ENCODE results near the gene KRT14.

DNA sequence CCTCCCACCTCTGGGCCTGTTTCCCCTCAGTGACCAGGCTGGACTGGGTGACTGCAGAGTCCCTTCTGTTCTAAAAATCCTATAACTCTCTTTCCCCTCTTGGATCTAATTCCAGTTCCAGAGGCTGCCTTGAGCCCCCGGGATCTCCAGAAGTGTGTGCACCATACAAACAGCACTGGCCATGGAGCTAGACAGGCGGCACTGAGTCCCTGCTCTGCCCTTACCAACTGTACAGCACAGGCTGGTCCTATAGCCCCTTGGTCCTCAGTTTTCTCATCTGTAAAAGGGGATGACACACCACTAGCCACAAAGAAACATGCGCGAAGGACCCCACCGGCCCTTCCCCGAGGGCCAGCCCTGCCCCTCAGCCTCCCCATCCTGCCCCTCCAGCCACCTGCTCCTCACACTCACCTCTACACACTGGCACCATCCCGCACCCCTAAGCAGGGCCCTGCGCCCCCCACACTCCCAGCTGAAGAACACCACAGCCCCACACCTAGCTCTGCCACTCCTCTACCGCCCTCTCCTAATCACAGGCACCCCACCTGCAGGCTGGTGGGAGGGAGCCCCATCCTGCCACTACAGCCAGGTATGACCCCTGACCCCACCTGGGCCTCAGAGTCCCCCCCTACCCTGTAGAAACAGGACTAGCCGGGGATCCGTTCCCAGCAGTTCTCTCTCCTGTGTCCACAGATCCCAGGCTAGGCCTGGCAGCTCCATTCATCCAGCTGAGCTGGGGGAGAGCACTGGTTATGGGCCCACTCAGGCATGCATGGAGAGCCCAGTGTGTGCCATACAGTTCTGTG lies 26.8 kb upstream of the KRT14 start:
- TF ChIP-seq POLR2A (IDR thresholded peaks at IDR 0.05) = no peak
- TF ChIP-seq, protein P1, sequence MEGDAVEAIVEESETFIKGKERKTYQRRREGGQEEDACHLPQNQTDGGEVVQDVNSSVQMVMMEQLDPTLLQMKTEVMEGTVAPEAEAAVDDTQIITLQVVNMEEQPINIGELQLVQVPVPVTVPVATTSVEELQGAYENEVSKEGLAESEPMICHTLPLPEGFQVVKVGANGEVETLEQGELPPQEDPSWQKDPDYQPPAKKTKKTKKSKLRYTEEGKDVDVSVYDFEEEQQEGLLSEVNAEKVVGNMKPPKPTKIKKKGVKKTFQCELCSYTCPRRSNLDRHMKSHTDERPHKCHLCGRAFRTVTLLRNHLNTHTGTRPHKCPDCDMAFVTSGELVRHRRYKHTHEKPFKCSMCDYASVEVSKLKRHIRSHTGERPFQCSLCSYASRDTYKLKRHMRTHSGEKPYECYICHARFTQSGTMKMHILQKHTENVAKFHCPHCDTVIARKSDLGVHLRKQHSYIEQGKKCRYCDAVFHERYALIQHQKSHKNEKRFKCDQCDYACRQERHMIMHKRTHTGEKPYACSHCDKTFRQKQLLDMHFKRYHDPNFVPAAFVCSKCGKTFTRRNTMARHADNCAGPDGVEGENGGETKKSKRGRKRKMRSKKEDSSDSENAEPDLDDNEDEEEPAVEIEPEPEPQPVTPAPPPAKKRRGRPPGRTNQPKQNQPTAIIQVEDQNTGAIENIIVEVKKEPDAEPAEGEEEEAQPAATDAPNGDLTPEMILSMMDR (IDR thresholded peaks at IDR 0.05) = no peak

Data from suprapubic skin (tissue), 3 donors.